Cardiac septum (tissue), 1 donor: ENCODE results near the gene UBE2U. TPM values are rescaled to one million over a fixed set of nuclear protein-coding genes. Genes with fewer than 3 reads are reported as not detected.

Experiments
- DNase-seq: peaks from one replicate; pipeline ENCODE4 v3.0.0-alpha.2; 2020; ENCODE audit warnings: low spot score
- intact Hi-C: fragments of 100-400 bp; cut with DNase I; formaldehyde crosslinking; loops from one replicate; pipeline ENCODE4 v1.14.0; 2022
- long read RNA-seq: library from polyadenylated mRNA; unstranded; transcript quantifications from one replicate; pipeline ENCODE4 v2.0.0, GENCODE V29; 2021
- total RNA-seq: library from RNA; stranded (reverse); fragmentation: NEBNext Ultra II Directional; extraction: Animal tissue kit (Norgen Biotek cat#: 25700); gene quantifications from one replicate; pipeline ENCODE4 v1.2.1, GENCODE V29; 2021
- donor health status: DM: no; HTN: no; CAD: no.

UBE2U gene, protein sequence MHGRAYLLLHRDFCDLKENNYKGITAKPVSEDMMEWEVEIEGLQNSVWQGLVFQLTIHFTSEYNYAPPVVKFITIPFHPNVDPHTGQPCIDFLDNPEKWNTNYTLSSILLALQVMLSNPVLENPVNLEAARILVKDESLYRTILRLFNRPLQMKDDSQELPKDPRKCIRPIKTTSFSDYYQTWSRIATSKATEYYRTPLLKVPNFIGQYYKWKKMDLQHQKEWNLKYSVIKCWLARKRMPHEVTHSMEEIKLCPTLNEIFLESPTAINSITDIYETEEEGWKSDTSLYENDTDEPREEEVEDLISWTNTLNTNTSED
- total RNA-seq = not detected
- long read RNA-seq = 0 reads

DNA sequence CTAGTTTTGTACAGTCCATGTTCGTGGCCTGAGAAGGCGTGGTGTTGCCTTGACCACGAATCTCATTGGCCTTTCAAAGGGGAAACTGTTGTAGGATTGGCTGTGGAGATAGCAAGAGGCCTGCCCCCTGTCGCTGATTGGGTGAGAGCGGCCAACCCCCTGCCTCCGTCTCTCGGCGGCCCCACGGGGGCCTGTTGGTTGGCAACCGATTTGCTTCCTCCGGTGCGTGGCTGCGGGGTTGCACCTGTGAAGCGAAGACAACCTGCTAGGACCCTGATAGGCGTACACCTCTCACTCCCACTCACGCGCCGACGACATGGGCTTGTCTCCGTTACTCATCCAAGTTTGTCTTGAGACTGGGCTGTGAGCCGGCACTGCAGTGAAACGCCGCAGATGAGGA is at the start of gene UBE2U:
TSS of gene UBE2U (plus strand) at position 204 of the 400 bp plus-strand sequence. CDS start 428 bp downstream, outside the sequence.
- intact Hi-C loops = no loop called here
- no peak for DNase-seq

DNA sequence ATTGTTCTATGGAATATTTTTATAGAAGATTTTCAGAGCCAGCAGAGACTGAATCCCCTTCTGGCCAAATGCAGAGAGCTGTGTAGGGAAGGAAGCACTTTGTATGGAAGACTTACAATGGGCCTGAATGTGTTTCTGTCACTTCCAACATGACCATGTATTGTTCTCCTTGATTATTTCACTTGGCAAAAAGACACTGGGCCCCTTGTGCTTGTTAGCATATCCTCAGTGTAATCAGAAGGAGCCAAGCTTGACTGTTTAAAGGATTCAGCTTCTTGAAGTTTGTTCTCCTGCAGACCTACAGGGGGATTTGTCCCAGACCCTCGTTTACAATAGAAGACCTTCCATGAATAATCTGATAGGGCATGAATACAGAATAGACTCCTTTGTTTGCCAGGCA is 48.1 kb upstream of the UBE2U start:
- no peak for DNase-seq
- intact Hi-C loops = no loop called here

DNA sequence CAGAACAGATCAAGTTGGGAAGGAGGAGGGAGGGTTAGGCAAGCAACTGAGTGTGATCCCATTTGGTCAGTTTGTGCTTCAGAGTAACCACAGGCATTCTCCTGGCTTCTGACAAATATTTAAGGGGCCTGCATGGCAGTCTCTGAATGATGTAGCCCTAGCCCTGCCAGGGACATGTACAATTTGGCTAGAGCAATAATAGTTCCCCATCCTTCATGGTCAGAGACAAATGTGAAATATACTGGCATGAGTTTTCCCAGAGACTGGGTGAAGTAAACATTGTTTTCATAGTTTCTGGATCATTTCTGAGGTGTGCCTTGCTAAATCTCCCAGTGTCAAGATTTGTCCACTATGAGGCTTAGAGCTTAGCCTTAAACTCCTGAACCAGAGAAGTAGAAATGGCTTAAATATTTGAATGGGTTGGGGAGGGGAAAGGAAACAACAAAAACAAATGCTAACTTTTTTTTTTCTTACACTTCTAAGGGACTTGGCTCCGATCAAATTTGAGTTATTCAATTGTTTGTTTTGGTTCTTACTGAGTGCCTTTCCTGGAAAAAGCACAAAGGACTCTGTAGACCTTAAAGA is 42.0 kb upstream of the UBE2U start:
- no peak for DNase-seq
- intact Hi-C loops = loop anchor here (10.0 kb wide), 1 partner anchor 487 kb away; no protein-coding TSS in a partner anchor

DNA sequence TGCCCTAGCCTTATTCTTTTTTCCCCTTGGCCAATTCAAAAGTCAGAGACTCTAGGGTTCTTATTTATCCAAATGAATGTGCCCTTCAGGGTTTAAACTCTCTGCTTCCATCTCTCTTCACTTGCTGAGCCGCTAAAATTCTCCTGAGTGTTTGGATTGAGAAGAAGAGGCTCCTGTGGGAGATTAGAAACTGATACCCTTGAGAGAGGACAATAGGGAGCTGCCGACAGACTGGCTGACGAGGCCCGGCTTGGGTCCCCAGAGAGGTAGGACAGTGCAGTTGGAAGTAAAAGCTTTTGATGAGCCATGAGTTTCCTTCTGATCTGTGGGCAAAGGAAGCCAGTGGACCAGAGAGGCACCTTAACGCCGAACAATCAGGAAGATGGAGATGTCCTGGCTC is 41.3 kb upstream of the UBE2U start:
- intact Hi-C loops = loop anchor here (10.0 kb wide), 1 partner anchor 487 kb away; no protein-coding TSS in a partner anchor
- no peak for DNase-seq

DNA sequence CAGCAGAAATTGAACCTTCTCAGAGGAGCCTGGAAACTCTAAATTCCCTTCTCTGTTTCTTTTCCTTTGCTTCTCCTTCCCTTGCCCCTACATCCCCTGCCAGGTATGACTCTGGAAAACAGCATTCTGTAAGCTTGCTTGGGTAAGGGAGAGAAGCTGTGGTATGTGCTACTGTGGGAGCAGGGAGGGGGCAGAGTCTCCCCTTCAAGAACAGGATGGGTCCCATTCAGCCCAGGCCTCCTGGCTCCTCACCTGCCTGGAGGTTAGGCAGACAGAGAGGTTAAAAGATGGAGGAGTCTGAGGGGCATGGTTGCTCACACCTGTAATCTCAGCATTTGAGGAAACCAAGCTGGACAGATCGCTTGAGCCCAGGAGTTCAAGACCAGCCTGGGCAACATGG is 40.6 kb upstream of the UBE2U start:
- DNase-seq = no peak
- intact Hi-C loops = loop anchor here (10.0 kb wide), 1 partner anchor 488 kb away; no protein-coding TSS in a partner anchor

DNA sequence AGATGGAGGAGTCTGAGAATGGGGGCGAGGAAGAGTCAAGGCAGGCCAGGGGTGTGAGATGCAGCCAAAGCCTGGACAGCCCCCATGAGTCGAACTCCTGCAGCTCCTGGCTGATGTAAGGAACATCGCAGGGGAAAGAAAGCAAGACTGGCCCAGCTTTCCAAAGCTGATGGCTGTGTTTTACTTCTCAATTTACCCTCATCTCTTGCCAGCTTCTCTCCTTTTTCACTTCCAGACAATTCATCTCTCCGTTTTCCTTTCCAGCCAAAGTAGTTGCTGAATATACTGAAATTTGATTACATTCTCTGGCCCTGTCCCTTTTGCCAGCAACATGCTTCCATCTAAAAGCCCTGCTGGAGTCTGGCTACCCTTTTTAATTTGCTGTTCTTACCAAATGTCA is 40.0 kb upstream of the UBE2U start:
- intact Hi-C loops = loop anchor here (10.0 kb wide), 1 partner anchor 489 kb away; no protein-coding TSS in a partner anchor
- no peak for DNase-seq

DNA sequence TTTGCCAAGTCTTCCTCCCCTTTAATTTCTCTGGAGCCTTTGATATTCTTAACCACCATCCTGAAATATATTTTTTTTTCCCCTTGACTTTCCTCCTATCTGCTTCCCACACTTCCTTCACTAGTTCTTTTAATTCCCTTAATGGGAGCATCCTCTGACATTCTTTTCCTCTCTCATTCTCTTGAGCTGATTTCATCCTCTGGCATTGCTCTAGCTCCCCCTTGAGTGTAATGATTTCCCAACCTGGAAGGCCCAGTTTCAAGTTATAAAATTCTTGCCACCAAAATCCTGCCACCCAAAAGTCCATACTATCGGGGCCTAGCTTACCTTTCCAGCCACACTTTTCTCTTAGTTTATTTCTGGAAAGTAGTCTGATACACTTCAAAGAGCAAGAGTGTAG is 39.5 kb upstream of the UBE2U start:
- intact Hi-C loops = loop anchor here (10.0 kb wide), 1 partner anchor 489 kb away; no protein-coding TSS in a partner anchor
- no peak for DNase-seq

DNA sequence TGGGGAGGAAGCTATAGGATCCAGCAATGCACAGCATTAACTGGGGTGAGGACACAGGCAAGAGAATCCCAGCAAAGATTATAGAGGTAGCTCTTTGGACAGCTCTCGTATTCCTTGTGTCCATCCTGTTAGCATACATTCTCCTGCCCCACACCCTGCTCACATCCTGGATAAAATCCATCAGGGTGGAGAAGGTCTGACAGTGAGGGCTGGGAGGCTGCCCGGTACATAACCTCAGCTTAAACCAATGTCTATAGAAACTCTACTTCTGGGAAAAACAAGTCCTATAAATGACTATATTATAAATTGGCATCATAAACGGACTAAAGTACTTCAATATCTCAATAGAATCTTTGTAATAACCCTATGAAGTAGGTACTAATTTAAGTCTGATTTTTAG is 36.8 kb upstream of the UBE2U start:
- intact Hi-C loops = loop anchor here (10.0 kb wide), 1 partner anchor 492 kb away; no protein-coding TSS in a partner anchor
- DNase-seq = no peak

DNA sequence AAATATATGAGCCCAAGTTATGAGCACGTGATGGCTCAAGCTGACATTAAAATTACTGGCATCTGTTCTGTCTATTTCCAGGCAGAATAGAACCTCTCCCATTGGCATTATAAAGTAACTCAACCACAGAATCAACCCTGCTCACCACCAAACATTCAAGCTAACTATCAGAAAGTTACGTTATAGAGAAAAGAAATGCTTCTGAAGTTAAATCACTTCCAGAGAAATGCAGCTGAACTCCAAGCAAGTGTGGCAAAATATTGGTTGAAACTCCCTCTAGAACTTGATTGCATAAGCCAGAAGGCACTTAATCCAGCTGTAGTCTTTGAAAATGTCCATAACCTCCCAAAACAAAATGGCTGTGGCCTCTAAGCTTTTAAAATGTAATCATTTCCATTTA is 36.2 kb upstream of the UBE2U start:
- intact Hi-C loops = loop anchor here (10.0 kb wide), 1 partner anchor 492 kb away; no protein-coding TSS in a partner anchor
- DNase-seq = no peak

DNA sequence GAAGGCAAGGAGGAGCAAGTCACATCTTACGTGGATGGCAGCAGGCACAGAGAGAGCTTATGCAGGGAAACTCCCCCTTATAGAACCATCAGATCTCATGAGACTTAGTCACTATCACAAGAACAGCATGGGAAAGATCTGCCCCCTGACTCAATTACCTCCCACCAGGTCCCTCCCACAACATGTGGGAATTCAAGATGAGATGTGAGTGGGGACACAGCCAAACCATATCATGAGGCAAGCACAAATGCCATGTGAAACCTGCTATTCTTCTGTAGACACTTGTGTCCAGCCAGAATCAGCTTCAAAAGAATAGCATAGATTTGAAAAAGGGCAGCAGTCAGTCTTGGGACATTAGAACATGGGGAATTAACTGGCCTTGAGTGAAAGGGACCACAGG is 32.2 kb upstream of the UBE2U start:
- DNase-seq = no peak
- intact Hi-C loops = no loop called here

DNA sequence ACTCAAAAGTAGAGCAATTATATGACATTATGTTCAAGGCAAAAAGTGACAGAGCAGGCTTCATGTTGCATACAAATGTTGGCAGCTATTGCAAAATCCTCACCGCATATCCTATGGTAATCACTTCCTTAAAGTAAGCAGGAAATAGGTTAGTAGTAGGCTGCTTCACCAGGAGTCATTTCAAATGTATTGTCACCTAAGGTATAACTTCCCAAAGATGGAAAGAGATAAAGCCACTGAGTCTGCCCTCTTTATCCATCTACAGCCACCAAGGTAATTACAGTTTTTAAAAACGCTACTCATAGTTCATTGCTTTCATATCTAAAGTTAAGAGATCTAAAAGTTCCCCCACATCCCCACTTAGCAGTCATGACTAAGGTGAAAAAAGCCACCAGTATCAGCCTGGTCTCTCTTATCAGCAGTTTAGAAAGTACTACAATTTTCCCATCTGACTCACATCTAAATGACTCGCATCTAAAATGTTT is 31.6 kb upstream of the UBE2U start:
- DNase-seq = no peak
- intact Hi-C loops = no loop called here

DNA sequence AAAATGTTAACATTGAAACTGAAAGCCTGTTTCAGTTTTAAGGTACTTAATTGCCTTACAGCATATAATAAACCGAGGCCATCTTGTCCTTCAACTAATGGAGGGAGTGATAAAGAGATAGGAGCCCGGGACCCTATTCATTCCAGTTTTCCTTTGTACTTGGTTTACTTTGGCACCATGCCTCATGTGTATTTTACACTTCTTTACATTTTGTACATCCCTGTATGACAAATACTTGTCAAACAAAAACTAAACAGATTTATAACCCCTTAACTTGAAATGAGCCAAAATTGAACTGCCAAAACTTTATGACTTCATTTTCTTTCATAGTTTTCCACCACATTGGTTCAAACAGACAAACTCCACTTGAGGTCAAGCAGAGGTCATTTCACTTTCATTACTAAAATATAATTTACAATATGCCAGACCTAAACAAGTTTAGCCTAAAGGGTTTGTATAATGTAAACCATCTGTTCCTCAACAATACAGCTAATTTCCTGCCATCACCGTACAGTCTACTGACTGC is 30.9 kb upstream of the UBE2U start:
- no peak for DNase-seq
- intact Hi-C loops = no loop called here

DNA sequence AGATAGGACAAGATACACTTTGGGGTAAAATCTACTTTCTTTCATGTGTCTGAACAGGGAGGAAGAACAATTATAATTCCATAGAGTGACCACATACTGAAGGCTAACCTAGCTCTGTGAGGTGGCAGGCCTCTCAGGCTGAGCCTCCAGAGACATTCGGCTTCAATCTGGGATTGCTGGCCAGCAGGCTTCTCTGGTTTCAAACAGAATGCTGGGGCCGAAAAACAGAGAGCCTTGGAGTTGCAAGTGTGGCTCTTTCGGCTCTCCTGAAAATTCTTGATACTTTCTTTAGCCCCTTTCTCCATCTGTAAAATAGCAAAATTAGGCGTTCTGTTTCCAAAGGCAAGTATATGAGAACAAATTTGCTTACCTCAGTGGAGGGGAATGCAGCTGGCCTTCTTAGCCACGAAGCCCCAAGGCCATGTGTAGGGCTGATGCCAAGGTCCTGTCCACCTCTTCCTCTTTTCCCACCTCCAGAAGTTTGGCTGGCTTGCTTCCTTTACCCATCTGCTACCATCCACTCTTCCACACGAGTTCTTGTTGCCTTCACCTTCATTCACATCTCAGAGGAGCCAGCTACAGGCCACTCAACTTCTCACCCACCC is 30.0 kb upstream of the UBE2U start:
- DNase-seq = no peak
- intact Hi-C loops = no loop called here

DNA sequence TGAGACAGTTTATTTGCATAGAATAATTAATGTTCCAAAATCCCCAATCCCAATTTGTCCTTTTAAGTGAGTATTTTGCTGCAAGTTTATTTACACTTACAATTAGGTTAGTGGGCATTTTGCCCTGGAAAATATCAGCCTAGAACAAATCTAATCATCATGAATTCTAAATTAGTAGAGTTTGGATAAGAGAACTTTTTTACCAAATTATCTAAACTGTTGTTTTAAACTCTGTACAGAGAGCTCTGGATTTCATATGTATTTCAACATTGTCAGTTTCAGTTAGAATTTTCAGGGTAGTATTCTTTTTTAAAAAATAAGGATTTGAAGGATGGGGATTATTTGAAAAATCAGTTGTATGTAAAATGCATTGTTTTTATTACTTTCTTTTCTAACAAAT is 27.8 kb upstream of the UBE2U start:
- no peak for DNase-seq
- intact Hi-C loops = no loop called here

DNA sequence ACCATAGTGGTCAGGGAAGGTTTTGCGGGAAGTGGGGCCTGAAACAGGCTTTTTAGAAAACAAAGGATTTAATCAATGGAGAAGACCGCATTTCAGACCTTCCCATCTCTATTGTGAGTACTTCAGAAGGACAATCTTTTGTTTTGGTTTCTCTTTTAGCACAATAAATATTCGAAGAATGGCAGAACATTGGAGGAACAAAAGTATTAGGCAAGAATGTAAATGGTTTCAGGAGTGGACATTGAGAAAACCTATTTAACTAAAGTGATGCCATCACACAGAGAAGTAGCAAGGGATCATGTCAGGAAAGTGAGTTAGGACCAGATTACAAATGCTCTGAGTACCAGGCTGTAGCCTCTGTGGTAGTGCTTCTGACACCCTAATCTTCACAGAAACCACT is 26.8 kb upstream of the UBE2U start:
- no peak for DNase-seq
- intact Hi-C loops = no loop called here

DNA sequence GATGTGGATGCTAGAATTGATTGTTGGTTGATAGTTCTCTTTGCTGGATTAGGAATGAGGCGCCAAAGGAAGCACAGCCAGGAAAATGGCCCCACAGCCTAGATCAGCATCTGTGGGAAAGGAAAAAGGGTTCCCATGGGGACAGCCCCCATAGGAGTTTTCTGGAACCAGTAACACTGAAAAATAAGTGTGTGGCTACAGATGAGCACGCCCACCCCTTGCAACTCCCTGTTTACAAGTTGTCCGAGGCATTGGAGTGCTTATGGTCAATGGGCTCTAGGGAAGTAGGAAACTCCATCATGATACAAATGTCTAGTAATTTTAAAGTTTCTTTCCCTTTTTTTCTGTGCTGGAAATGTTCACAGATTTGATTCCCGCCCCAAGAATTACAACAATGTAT is 23.8 kb upstream of the UBE2U start:
- intact Hi-C loops = no loop called here
- no peak for DNase-seq

DNA sequence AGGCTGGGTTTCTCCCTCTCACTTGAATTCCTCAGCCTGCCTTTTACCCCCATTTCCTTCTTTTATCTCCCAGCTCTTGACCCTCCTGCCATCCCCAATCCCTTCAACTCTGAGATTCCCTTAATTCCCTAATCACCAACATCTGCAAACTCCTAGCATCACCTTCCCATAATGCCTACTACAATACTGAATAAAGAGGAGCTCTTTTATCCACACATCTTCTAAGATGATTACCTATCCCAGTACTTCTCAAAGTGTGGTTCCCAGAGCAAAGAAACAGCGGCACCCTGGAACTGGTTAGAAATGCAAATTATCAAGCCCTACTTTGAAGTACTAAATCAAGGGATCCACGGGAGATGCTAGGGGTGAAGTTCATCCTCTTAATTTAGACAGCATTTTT is 21.2 kb upstream of the UBE2U start:
- intact Hi-C loops = no loop called here
- DNase-seq = no peak

DNA sequence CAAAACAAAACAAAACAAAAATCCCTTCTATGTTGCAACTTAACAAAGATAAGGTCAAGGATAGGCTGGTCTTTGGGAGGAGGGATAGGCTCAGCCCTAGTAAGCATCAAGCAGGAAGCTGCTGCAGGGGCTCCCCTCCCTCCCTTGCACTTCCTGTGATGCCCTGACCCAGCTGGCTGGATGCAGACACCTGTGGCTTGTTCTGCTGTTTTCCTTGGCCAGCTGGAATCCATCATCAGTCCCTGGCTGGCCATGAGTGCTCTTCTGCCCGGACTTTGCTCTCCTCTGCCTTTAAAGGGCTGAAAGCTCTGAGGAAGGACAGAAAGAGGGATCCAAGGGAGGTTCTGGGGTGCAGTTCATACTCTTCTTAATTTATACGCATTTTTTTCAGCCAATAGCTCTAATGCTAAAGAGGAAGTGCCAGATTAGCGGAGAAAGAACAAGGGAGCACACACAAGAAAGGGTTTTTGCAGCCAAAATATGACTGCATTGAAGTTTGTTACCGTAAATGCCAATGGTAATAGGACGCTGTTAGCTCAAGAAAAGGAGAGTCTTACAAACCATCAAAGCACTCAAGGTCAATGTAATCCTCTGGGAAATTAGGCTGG is 19.9 kb upstream of the UBE2U start:
- intact Hi-C loops = no loop called here

DNA sequence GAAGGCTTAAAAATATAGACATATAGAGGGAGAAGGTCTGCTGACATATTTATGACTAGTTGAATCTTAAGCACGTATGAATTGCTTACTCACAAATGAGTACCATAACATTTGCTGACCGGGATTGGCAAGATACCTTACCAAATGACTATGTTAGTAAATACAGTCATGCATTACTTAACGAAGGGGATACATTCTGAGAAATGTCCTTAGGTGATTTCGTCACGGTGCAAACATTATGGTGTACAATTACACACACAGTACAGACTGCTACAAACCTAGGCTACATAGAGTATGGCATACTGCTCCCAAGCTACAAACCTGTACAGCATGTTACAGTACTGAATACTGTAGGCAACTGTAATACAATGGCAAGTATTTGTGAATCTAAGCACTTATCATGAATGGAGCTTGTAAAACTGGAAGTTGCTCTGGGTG is 19.4 kb upstream of the UBE2U start:
- DNase-seq = no peak
- intact Hi-C loops = no loop called here

More for the DNA sequence above, 19.9 kb upstream of the UBE2U start:
- no peak for DNase-seq
